Kidney epithelial cell (primary cell): Measurements from ENCODE around the gene PARL. TPM values are rescaled to one million over a fixed set of nuclear protein-coding genes. Genes with fewer than 3 reads are reported as not detected.
A peak's percentile ranks its signal among the peaks of the same experiment; 100 is the strongest.

Experiments
- DNase-seq: peaks from one replicate; pipeline ENCODE4 v3.0.0-alpha.2; 2010; ENCODE audit warnings: low read depth
- H3K27me3 ChIP-seq: 2 replicates; pipeline ENCODE4 v1.6.0; 2011; ENCODE audit warnings: low read length; ENCODE audit not compliant: control insufficient read depth, insufficient read depth
- H3K36me3 ChIP-seq: 2 replicates; pipeline ENCODE4 v1.5.1; 2011; ENCODE audit warnings: low read length; ENCODE audit not compliant: control insufficient read depth, insufficient read depth
- H3K4me3 ChIP-seq: 2 replicates; pipeline ENCODE4 v1.5.1; 2011; ENCODE audit warnings: low read depth, mild to moderate bottlenecking, control low read depth, low read length
- CTCF ChIP-seq: IDR thresholded peaks from 2 replicates; pipeline ENCODE4 v1.5.1; 2011; ENCODE audit warnings: mild to moderate bottlenecking, moderate library complexity, low read length, control low read depth, inconsistent platforms; ENCODE audit not compliant: insufficient read depth, poor library complexity, severe bottlenecking
- total RNA-seq: library from RNA; depleted of rRNA; stranded (reverse); fragments of >200 nt; gene quantifications from 2 replicates; pipeline ENCODE4 v1.2.3, GENCODE V29; 2015

PARL gene
- total RNA-seq, 1 donor from 2014 or later = 45.3 TPM

- H3K4me3 ChIP-seq = no peak overlapping the region
- peaks cover 4% of the 10 kb centered on the region for H3K27me3 ChIP-seq
- no peaks in the 10 kb centered on the region for H3K36me3 ChIP-seq
- no peak for TF ChIP-seq CTCF
- no peak for DNase-seq
Measured at GRCh38 chr3:183895774-183896173, 11.1 kb upstream of the PARL start.

- Histone ChIP-seq H3K4me3 (no peak overlapping the region), H3K36me3 (no peaks in the 10 kb centered on the region), H3K27me3 (peaks cover 5% of the 10 kb centered on the region)
- peak; percentile 4 for DNase-seq
- peak; percentile 91 for TF ChIP-seq CTCF
Measured at GRCh38 chr3:183895296-183895695, 10.6 kb upstream of the PARL start.

- no peaks in the 10 kb centered on the region for H3K36me3 ChIP-seq
- no peak overlapping the region for H3K4me3 ChIP-seq
- peaks cover 8% of the 10 kb centered on the region for H3K27me3 ChIP-seq
- no peak for DNase-seq
- TF ChIP-seq CTCF = no peak
Measured at GRCh38 chr3:183892610-183893214, 8.0 kb upstream of the PARL start.

GRCh38 chr3:183885766-183886165 lies 1.1 kb upstream of the PARL start:
- TF ChIP-seq CTCF = no peak
- H3K4me3 ChIP-seq = no peak overlapping the region
- DNase-seq = no peak
- peaks cover 4% of the 10 kb centered on the region for H3K27me3 ChIP-seq
- no peaks in the 10 kb centered on the region for H3K36me3 ChIP-seq

- TF ChIP-seq CTCF = no peak
- DNase-seq = no peak
- H3K4me3 ChIP-seq = peak overlapping the region; percentile 57
- H3K27me3 ChIP-seq = no peaks in the 10 kb centered on the region
- H3K36me3 ChIP-seq = no peaks in the 10 kb centered on the region
Measured at GRCh38 chr3:183884097-183884426, 618 bp downstream of the PARL start.
